ENCODE measurements around the gene WNT9A. TPM values are rescaled to one million over a fixed set of nuclear protein-coding genes. Genes with fewer than 3 reads are reported as not detected.

Gene WNT9A
- total and polyA plus RNA-seq, 9 of the 15 experiments (the other 6 are each of a cell fraction or from before 2014, with no cell fraction given), result 0.04 to 0.17 (median 0.10) TPM; not detected in 4

DNA sequence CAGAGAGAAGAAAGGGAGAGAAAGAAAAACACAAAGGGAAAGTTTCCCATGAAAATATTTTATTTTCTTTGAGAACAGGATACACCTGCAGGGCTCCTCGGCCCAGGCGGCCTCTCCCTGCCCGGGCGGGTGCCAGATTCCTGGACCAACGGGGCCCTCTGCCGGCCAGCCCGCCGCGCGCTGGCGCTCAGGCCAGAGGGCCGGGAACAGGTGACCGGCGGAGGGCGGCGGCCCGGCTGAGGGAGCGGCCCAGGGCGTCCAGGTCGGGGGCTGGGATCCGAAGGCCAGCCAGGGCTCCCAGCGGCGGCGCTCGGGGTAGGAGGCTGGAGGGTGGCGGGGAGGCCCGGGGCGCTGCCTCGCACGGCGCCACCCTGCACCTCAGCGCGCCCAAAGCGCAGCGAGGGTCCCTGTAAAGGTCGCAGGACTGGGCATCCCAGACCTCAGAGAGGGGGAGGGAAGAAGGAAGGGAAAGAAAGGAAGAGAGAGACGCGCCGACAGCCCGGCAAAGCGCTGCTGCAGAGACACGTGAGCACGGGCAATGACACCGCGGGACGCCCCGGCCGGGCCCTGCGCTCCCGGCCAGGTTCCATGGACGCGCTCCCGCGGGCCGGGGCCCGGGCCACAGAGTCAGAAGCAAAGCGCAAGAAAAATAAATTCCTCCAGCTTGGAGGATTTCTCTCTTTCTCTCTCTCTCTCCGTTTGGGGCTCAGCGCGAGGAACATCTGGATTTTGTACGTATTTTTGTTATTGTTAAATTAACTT, 927 bp downstream of the WNT9A start (continued):
- TF ChIP-seq, protein P1, sequence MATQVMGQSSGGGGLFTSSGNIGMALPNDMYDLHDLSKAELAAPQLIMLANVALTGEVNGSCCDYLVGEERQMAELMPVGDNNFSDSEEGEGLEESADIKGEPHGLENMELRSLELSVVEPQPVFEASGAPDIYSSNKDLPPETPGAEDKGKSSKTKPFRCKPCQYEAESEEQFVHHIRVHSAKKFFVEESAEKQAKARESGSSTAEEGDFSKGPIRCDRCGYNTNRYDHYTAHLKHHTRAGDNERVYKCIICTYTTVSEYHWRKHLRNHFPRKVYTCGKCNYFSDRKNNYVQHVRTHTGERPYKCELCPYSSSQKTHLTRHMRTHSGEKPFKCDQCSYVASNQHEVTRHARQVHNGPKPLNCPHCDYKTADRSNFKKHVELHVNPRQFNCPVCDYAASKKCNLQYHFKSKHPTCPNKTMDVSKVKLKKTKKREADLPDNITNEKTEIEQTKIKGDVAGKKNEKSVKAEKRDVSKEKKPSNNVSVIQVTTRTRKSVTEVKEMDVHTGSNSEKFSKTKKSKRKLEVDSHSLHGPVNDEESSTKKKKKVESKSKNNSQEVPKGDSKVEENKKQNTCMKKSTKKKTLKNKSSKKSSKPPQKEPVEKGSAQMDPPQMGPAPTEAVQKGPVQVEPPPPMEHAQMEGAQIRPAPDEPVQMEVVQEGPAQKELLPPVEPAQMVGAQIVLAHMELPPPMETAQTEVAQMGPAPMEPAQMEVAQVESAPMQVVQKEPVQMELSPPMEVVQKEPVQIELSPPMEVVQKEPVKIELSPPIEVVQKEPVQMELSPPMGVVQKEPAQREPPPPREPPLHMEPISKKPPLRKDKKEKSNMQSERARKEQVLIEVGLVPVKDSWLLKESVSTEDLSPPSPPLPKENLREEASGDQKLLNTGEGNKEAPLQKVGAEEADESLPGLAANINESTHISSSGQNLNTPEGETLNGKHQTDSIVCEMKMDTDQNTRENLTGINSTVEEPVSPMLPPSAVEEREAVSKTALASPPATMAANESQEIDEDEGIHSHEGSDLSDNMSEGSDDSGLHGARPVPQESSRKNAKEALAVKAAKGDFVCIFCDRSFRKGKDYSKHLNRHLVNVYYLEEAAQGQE (IDR thresholded peaks at IDR 0.05; ENCODE audit: borderline replicate concordance), result peak; percentile 90
- TF ChIP-seq, protein P1 (CRISPR knock-in tag; IDR thresholded peaks at IDR 0.05; ENCODE audit: low read depth), result no peak
- no peak for TF ChIP-seq ILK (tag; IDR thresholded peaks at IDR 0.05; ENCODE audit: borderline replicate concordance, low read depth)
- peak; percentile 36 for TF ChIP-seq PHF20 (IDR thresholded peaks at IDR 0.05; ENCODE audit: partially characterized antibody)
- TF ChIP-seq CTBP1 (IDR thresholded peaks at IDR 0.05; ENCODE audit: borderline replicate concordance), result peak; percentile 87
- peak; percentile 55 for TF ChIP-seq HMGN3 (IDR thresholded peaks at IDR 0.05; ENCODE audit: borderline replicate concordance, extremely low read depth, insufficient read length, low read depth, low read length)
- TF ChIP-seq ATF1 (CRISPR knock-in tag; IDR thresholded peaks at IDR 0.05), result no peak
- 0 out of 2 replicates have a peak, but pooled peaks have one; percentile 12 for TF ChIP-seq ATF1 (tag; IDR thresholded peaks at IDR 0.05)
- TF ChIP-seq RAD21 (CRISPR knock-in tag; conservative IDR thresholded peaks at IDR 0.05 in 1 of 2, IDR thresholded peaks at IDR 0.05 in 1 of 2), result peak; percentile 88 to 96
- TF ChIP-seq NFRKB (IDR thresholded peaks at IDR 0.05; ENCODE audit: low read depth), result no peak
- no peak for TF ChIP-seq ZNF217 (CRISPR knock-in tag; IDR thresholded peaks at IDR 0.05)
